Measurements from ENCODE around the gene LGALS7B.
"Not testable (repeated sequence)": the region's sequence is repeated elsewhere in the genome, so short reads cannot be mapped to it uniquely, and the experiment has no call there.

LGALS7B gene

DNA sequence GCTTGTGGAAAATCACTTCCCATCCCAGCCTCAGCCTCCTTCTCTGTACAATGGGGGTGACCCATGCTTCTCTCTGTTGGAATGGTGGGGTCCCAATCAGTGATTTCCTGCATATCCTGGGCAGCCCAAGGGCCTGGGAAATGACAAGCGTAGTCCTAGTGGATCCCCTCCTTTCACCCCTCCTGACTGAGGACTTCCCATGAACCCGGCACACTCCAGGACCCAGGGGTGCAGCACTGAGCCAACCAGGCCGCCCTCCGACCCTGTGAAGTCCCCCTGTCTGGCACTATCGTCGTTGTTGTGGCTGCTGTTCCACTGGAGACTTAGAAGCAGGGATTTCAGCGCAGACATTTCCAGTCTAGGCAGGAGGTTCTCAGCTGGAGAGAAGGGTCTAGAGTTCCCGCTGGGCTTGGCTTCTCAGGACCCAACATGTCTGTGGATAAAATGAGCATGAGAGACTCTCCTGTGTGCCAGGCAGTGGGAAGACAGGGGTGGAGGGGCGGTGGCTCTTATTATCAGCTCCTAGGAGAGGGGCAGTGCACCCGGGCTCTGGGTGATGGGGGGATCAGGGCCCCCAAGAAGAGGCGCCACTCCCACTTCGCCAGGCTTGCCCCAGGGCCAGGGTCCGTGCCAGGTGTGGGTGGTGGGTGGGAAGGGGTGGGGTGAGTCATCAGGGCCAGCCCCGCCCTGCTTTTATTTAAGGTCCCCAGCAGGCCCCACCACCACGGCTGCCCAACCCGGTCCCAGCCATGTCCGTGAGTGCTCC, at the start of gene LGALS7B:
Gene LGALS7B (plus strand): TSS at position 723 of the 766 bp plus-strand sequence. CDS start 27 bp downstream, at position 750.
- no peak for DNase-seq

DNA sequence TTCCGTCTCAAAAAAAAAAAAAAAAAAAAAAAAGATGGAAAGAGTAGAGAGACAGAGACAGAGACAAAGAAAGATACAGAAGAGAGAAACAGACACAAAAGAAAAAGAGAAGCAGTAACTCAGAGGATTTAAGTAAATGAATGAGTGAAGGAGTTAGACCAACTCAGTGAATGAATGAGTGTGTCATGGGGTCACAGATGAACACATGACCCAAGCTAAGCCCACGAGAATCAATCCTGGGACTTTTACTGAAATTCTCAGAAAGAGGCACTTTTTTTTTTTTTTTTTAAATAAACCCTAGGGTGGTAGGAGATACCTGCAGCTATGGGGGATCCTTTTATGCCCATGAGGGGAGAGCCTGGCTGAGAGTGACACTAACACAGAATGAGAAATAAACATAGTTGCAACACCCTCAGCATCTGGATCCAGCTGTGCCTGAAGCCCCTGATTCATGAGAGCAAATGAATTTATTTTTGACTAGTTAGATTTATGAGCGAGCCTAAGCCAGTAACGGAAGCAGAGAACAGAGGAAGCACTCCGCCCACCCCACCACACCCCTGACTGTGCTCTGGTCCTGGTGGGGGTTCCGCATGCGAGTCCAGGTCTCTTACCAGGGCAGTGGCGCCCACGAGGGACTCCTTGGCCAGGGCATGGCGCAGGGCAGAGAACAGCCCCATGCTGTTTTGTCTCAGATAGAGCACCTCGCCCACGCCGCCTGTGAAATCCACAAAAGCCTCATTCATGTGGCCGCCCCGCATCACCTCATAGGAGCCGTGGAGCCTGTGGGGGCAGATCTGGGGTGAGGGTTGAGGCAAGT, 49.4 kb upstream of the LGALS7B start:
- DNase-seq = no peak

DNA sequence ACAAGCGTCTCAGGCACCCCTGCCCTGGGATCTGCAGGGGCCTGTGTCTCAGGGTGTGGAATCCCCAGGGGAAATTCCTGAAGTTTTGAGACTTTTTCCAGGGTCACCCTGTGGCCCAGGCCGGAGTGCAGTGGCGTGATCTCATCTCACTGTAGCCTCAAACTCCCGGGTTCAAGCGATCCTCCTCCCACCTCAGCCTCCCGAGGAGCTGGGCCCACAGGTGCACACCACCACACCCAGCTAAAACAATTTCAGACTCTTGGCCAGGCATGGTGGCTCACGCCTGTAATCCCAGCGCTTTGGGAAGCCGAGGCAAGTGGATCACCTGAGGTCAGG, 48.8 kb upstream of the LGALS7B start:
- DNase-seq = no peak

DNA sequence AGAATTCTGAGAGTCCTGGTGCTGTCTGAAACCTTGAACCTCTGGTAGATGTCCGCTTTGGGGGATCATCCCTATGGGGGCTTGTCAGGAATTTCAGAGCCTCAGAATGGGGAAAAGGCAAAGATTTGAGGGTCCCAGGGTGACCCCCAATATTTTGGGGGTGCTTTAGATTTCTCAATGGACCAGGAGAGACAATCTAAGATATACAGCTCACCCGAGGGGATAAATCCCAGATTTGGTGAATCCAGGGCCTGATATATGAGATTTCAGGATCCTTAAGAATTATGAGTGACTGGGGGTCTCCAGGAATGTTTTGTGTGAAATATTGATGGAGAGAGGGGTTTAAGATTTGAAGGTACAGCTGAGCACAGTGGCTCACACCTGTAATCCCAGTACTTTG, 48.1 kb upstream of the LGALS7B start:
- DNase-seq = no peak

DNA sequence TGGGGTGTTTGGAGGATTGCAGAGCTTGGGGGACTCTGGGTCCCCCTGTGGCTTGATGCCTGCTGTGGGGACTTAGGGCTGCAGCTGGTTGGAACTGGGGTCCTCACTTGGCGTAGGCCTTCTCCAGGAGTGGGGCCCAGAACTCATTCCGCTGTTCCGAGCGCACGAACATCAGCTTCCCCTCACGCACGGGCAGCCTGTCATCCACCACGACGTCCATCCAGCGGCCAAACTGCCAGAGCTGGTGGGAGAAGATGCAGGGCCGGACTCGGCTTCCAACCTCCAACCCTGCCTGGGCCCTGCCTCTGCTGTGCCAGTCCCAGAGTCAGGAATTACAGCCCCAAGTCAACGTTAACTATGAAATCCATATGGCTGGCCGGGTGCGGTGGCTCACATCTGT, 47.3 kb upstream of the LGALS7B start:
- DNase-seq = no peak

DNA sequence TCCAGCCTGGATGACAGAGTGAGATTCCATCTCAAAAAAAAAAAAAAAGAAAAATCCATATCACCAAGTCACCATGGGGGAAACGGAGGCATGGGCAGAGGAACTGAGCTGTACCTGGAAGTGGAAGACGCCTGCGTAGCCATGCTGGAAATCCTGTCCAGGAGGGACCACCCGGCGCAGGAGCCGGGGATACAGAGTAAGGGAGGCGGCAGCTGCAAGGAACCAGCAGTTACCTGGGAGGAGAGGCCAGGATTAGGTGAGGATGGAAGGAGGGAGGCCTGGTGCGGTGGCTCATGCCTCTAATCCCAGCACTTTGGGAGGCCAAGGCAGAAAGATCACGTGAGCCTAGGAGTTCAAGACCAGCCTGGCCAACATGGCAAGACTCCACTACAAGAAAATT, 46.7 kb upstream of the LGALS7B start:
- no peak for DNase-seq

DNA sequence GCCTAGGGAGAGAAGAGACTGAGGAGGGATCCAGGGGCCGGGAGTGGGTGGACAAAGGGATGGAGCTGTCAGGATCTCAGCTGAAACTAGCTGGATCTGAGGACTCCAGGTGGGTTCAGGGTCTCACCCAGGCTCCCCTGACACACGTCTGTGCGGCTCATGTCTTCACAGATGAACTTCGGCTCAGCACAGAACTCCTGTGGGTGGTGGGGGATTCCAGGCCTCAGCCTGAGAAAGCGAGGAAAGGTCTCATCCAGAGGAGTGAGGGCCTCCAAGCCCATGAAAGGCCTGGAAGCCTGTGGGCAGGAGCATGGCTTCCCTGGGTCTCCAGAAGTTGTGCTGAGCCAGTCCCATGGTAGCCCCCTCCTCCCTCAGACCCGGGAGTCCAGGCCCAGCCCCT, 46.1 kb upstream of the LGALS7B start:
- DNase-seq = no peak

DNA sequence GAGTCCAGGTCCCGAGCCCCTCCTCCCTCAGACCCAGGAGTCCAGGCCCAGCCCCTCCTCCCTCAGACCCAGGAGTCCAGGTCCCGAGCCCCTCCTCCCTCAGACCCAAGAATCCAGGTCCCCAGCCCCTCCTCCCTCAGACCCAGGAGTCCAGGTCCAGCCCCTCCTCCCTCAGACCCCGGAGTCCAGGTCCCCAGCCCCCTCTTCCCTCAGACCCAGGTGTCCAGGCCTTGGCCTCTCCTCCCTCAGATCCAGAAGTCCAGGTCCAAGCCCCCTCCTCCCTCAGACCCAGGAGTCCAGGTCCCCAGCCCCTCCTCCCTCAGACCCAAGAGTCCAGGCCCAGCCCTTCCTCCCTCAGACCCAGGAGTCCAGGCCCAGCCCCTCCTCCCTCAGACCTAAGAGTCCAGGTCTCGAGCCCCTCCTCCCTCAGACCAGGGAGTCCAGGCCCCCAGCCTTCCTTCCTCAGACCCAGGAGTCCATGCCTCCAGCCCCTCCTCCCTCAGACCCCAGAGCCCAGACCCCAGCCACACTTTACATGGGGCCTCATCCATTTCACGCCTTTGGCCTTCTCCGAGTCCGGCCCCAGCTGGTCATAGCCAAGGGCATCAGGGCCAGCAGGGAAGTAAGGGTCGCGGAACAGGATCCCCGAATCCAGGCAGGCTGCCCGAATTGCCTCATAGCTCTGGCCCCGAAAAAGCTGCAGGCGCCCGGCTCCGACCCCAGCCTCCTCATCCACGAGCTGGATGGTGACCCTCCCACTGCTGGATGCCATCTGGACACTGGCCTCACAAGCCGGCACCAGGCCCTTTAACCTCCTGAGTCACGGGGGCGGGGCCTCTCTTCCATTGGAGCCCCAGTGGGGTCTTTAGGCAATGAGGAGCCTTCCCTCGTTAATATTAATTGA, 45.4 kb upstream of the LGALS7B start:
- no peak for DNase-seq

DNA sequence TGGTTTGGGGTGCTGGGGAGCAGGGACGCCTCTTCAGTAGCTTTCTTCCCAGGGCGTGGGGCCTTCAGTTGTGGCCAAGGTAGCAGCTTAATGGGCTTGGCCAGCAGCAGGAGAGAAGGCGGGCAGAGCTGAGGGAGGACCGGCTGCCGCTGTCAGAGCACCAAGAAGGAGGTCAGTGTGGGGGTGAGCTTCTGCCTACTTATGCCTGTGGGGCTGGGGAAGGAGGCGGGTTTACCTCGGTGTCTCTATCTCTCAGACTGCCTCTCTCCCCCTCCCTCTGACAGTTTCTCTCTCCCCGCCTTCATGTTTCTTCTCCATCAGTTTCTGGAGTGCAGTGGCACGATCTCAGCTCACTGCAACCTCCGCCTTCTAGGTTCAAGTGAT, 44.7 kb upstream of the LGALS7B start, which contains the start of gene CAPN12:
Gene CAPN12 (minus strand): TSS at position 177 of the 384 bp plus-strand sequence. CDS start 309 bp downstream, outside the sequence.
- DNase-seq = no peak

DNA sequence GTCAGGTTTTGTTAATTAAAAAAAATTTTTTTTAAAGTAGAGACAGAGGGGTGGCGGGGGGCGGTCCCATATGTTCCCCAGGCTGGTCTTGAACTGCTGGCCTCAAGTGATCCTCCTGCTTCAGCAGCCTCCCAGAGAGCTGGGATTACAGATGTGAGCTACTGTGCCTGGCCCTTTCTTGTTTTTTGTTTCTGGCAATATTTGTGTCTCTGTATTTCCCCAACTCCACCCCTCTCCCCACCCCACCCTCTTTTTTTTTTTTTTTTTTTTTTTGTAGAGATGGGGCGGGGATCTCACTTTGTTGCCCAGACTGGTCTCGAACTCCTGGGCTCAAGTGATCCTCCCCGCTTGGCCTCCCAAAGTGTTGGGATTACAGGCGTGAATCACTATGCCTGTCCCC, 44.1 kb upstream of the LGALS7B start:
- no peak for DNase-seq

DNA sequence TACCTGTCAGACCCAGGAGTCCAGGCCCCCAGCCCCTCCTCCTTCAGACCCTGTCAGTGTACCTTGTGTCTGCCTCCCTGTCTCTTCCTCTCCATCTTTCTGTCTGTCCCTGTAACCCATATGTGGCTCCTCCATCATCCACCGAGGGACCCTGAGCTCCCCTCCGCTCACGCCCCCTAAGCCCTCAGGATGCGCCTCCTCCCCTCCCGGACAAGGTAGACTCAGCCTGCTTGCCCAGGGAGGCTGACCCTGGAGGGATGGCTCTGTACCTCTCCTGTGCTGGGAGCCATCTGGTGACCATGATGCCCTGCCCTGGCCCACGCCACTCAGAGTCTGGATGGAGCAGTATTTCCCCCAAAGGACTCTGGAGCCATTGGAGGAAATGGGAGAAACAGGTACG, 43.7 kb upstream of the LGALS7B start:
- DNase-seq = no peak

DNA sequence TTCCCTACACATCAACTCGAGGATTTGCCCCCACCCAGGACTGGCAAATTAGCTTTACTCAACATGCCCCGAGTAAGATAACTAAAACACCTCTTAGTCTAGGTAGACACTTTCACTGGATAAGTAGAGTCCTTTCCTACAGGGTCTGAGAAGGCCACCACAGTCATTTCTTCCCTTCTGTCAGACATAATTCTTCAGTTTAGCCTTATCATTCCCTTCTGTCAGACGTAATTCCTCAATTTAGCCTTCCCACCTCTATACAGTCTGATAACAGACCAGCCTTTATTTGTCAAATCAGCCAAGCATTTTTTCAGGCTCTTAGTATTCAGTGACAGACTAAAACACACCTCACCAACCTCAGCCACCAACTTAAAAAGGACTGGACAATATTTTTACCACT, 35.2 kb upstream of the LGALS7B start:
- DNase-seq = not testable (repeated sequence)

DNA sequence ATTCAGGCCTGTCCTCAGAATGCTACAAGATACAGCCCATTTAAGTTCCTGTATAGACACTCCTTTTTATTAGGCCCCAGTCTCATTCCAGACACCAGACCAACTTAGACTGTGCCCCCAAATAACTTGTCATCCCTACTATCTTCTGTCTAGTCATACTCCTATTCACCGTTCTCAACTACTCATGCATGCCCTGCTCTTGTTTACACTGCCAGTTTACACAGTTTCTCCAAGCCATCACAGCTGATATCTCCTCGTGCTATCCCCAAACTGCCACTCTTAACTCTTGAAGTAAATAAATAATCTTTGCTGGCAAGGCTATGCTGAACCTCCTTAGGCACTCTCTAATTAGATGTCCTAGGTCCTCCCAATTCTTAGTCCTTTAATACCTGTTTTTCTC, 34.8 kb upstream of the LGALS7B start:
- DNase-seq = not testable (repeated sequence)

DNA sequence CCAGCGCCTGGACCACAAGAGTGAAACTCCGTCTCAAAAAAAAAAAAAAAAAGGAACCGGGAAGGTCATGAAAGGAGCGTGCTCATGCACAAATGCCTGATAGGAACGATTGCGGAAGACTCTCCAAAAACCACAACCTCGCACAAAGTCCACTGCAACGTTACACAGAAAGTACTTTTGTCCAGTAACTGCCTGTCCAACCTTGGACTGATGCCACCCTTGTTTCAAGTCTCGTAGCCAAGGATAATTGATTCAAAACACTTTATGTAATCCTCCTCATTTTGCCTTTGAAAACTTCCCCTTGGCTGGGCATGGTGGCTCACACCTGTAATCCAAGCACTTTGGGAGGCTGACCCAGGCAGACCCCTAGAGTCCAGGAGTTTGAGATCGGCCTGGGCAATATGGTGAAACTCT, 29.4 kb upstream of the LGALS7B start:
- peak; percentile 7 for DNase-seq

DNA sequence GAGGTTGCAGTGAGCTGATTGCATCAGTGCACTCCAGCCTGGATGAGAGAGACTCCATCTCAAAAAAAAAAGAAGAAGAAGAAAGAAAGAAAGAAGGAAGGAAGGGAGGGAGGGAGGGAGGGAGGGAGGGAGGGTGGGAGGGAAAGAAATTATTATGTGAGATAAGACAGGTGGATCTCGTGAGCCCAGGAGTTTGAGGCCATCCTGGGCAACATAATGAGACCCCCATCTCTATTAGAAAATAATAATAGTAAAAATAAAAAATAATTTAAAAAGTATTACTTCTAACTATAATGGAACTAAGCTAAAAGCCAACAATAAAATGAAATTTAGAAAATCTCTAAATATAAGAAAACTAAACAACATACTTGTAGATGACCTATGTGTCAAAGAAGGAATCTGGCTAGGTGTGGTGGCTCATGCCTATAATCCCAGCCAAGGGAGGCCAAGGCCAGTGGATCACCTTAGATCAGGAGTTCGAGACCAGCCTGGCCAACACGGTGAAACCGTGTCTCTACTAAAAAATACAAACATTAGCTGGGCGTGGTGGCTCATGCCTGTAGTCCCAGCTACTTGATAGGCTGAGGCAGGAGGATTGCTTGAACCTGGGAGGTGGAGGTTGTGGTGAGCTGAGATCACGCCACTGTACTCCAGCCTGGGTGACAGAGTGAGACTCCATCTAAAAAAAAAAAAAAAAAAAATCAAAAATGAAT, 28.0 kb upstream of the LGALS7B start:
- not testable (repeated sequence) for DNase-seq

DNA sequence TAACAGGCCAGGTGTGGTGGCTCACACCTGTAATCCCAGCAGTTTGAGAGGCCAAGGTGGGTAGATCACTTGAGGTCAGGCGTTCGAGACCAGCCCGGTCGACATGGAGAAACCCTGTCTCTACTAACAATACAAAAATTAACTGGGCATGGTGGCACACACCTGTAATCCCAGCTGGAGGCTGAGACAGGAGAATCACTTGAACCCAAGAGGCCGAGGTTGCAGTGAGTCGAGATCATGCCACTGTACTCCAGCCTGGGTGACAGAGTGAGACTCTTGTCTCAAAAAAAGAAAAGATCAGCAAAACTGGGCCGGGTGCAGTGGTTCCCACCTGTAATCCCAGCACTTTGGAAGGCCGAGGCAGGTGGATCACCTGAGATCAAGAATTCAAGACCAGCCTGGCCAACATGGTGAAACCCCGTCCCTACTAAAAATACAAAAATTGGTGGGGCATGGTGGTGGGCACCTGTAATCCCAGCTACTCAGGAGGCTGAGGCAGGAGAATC, 27.1 kb upstream of the LGALS7B start:
- DNase-seq = not testable (repeated sequence)

DNA sequence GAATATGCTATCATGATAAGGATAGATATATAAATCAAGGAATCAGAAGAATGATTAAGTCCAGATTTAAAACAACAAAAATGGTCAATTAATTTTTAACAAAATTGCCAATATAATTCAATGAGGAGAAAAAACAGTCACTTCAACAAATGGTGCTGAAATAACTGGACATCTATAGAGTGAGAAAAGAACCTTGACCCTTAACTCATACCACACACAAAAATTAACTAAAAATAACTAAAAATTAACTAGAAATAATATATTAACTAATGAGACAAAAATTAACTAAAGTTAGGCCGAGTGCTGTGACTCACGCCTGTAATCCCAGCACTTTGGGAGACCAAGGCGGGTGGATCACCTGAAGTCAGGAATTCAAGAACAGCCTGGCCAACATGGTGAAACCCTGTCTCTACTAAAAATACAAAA, 25.2 kb upstream of the LGALS7B start:
- DNase-seq = no peak

DNA sequence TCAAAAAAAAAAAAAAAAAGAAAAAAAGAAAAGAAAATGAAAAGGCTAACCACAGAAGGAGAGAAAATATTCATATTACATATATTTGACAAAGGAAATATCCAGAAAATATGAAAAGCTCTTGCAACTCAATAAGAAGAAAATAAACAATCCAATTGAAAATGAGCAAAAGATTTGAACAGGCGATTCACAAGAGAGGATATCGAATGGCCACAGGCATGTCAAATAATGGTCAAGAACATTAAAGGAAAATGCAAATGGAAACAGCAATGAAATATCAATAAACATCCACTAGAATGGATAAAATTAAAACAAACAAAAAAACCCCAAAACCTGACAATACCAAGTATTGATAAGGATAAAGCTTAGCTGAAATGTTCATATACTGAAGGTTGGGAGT, 23.8 kb upstream of the LGALS7B start:
- DNase-seq = no peak

DNA sequence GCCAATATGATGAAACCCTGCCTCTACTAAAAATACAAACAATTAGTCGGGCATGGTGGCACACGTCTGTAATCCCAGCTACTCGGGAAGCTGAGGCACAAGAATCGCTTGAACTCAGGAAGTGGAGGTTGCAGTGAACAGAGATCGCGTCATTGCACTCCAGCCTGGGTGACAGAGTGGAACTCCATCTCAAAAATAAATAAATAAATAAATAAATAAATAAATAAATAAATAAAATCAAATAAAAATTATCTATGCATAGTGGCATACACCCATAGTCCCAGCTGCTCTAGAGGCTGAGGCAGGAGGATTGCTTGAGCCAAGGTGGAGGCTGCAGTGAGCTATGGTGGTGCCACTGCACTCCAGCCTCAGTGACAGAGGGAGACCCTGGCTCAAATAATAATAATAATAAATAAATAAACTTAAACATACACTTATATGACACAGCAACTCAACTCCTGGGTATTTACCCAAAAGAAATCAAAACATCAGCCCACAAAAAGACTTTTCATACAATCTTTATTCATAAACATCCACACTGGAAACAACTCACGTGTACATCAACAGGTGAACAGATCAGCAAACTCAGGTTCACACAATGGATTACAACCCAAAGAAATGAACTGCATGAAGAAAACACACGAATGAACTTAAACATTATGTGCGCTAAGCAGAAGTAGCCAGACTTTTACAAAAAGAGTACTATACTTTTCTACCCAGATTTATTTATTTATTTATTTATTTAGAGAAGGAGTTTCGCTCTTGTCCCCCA, 22.5 kb upstream of the LGALS7B start:
- DNase-seq = no peak

DNA sequence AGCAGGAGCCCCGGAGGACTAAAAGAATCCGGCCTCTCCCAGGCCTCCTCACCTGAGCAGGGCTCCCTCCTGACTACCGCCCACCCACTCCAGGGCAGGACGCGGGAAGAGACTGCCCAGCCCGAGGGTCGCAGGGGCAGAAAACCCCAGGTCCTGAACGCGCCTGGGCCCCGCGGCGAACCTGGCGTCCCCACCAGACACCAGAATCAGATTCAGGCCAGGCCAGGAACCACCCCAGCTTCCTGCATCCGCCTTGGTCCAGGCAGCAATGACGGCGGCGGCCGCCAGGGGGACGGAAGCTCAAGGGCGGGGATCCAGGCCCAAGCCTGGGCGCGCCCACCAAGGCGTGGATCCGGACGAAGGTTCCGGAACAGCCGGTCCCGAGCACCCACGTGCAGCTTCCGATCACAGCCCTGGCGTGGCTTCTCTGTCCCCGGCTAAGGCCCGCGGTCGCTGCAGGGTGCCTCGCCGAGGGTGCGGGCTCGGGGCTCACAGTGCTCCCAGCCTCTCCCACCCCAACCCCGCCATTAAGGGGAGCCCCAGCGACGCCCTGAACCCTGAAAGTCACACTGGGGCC, 19.3 kb upstream of the LGALS7B start:
- DNase-seq = no peak

All from DMS79 treated with DMSO at 0.1 percent for 48 hours (cell line).